ENCODE data around the gene TSPAN7.

GRCh38 chrX:38614485-38614884 lies 53.1 kb downstream of the TSPAN7 start:
- TF ChIP-seq CTCF (IDR thresholded peaks at IDR 0.05) (no peak), POLR2A (IDR thresholded peaks at IDR 0.05) (no peak), POLR2AphosphoS5 (IDR thresholded peaks at IDR 0.05; ENCODE audit: insufficient read depth in 1 of 2, low read depth in 1 of 2) (no peak)

Data from vagina (tissue), 2 donors.